HUDEP-2 (cell line): ENCODE results near the gene BCOR.

Experiments
- DNase-seq, 76 experiments: peaks; one replicate each; lab custom pipeline; 2025; ENCODE audit not compliant: unreplicated experiment in 76 of 76; lab: John Stamatoyannopoulos, UW

BCOR gene

DNA sequence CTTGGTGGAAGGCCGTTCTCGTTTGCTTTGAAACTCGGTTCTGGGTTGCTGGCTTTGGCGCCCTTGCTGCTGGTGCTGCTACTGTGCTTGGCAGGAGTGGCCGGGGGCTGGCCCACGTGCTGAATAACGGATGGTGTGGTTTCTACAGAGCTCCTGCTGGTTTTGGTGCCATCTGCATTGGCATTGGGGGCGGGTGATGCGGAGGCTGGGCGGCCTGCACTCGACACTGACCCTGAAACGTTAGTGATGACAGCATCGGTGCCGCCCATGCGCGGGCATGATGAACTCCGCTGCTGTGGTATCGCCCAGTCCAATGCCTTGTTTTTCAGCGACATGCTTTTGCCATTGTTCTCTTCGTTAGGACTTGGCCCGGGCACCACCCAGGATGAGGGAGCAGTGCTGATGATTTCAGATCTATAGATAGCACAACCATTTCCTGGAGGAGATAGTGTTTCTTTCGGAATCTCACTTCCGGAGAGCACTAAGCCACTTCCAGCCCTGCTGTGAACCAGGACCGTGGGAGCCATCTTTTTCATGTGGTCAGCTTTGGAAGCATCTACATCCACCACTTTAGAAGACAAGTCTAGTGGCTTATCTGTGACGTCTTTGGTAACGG lies 24.2 kb downstream of the BCOR start:
- DNase-seq, result no peak

DNA sequence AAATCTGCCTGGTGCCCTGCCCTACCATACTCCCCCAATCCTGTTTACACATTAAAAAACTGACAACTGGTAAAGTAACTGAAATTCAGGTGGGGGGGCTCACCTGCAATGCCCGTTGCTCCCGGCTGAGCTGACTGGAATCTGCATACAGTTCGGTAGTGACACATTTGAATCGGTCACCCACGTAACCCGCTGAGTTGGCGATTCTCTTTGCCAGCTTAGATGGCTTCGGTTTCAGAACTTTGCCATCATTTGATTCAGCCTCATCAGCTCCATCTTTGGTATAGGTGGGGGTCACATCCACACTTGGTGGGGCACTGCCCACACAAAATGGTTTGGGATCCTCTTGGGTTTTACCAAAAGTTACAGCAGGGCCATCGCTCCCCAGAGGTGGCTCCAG lies 25.5 kb downstream of the BCOR start:
- DNase-seq, result no peak

DNA sequence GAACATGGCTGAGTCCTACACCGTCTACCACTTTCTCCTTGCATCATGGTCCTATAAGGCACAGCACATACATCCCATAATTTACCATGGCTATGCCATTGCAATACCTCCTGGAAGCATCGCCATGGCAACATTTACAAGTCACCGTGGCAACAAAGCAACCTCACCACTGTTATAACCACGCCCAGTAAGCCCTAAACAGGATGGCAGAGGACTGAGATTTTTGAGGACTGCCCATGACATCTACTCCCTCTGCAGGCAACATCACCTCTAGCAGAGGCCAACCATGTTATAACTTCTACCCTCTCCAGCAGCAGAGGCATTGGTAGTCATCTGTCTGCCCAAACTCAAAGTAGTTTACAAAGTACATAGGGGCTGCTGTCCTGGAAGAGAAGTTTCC lies 29.7 kb downstream of the BCOR start:
- DNase-seq, result peak in 12 of 76 experiments; percentile 0 to 27 (median 8)

DNA sequence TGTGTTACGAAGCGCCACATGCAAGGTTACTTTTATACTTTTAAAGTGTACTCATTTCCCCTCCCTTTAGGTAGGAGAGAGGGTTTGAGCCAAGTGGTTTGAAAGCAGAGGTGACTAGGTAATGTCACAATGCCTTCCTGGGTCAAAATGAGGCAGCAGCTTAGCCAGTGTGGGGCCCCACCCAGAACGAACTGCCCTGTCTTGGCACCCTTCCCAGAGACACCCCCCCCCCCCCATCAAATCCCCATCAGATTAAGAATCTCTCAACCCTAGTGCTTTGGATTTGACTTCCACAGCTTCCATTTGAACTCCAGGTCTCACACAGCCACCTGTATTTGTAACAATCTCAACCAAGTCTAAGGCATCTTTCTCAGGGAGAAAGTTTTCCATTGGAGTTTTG lies 31.1 kb downstream of the BCOR start:
- peak in 34 of 76 experiments; percentile 0 to 38 (median 6) for DNase-seq

DNA sequence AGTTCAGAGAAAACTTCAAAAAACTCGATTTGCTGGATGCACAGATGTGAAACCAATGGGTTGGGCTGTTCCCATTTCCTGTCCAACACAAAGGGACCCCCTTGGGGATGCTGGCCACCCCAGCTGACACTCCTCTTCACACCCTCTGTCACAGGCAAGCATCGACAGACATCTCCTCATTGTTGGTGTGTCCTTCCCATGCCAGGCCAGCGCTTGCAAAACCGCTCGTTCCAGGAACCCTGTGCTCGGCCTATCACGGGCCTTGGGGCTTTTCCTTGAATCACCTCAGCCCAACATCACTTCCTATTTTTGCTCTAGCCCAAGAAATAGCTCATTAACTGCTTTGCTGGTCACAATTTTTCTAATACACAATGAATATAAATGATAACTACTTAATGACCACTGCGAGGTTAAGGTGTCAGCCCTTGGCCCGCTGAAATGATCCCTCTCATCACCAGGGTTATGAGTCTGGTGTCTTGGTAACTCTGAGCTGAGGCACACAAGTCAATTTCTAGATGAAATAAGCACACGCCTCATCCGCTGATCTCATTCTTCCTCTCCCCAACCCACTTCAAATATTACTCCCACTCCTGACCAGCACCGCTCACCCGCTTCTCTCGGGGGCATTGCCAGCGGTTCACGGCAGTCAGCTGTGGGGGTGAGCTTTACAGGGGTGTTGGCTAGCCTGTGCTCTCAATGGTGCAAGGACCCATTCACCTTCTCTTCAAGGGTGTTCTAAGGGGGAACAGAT lies 32.3 kb downstream of the BCOR start:
- DNase-seq, result no peak

DNA sequence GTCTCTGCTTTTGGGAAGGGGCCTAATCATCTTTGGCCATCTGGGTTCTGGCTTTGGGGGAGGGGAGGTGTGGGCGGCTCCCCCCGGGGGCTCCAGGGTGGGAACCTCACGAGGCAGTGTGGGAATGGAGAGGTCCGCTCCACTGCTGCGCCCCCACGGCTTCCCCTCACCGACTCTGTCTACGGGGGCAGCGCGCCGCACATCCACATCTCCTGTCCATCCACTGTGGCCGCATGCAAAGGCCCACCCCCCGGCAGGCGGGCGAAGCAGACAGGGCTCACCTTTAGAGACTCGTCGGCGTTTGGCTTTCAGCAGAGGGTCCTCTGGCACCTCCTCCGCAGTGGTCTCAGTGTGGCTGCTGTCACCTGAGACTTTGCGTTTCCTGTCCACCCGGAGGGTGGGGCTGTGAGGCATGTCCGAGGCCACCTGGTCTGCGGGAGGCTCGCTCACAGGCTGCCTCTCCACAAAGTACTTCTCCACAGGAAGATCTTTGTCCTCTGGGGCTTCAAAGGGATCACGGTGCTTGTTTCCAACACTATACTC lies 33.6 kb downstream of the BCOR start:
- DNase-seq, result no peak

DNA sequence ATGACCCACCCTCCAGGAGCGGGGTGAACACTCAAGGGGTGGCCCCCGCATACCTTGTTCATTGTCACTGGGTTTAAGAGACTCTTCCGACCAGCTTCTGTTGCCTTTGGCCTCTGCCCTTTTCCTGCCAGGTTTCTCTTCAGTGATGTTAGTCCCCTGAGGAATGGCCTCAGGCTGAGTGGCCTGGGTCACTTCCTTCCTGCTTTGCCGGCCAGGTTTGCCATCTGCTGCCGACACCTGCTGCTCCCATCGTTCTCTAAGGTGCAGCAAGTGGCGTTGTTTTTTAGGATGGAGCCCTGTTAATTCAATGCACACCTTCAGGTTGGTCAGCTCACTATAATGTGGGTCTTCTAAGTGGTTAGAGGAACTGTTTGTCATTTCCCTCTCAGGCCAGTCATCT lies 34.2 kb downstream of the BCOR start:
- no peak for DNase-seq

DNA sequence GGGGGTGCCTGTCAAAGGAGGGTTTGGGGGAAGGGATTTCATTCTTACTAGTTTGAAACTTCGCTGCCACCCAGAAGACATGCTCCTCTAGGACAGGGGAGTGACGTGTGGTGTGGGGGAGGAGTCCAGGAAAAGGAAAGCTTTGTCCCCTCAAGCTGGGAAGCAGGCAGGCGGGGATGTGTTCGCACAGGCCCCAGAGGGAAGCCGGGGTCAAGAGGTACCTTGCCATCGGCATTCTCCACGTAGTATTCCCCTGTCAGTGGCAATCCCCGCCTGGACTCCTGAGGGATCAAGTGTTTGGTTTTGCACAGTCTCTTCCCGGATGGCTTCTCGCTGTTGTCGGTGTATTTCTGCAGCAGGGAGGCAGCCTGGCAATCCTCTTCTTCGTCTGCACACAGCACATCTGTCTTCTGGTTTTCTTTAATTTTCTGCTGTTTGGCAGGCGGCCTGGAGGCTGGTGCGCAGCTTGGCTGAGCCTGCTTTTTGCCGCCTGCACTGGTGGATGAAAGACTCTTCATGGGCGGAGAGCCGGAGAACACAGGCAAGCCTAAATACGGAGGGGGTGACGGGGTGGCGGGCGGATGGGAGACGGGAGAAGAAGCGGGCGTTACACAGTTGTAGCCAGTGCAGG lies 35.1 kb downstream of the BCOR start:
- no peak for DNase-seq

DNA sequence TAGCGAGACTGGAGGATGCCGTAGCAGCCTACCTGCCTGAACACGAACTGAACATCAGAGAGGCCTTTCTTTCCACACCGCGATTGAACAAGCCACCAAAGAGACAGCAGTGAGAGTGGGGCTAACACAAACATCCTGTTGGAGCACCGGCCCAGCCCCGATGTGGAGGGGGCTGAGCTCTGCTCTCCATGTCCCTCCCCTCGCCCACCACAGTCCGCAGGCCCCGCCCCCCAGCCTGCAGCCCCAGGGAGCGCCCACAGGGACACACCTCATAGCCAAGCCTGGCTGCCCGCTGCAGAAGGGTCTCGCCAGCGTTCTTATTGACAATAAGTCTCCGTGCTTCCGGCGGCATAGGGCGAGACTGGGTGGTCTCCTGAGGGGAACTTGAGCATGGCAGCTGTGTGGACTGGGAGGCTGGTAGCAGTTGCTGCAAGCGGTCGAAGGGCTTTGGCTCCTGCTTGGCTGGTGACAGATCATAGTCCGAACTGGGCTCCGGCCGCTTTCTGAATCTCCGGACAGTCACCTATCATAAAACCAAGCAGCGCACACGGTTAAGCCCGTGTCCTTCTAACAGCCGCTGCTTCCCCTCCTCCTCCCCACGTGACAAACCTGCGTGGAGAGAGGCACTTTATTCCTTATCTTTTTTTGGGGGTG lies 35.8 kb downstream of the BCOR start:
- DNase-seq, result no peak

DNA sequence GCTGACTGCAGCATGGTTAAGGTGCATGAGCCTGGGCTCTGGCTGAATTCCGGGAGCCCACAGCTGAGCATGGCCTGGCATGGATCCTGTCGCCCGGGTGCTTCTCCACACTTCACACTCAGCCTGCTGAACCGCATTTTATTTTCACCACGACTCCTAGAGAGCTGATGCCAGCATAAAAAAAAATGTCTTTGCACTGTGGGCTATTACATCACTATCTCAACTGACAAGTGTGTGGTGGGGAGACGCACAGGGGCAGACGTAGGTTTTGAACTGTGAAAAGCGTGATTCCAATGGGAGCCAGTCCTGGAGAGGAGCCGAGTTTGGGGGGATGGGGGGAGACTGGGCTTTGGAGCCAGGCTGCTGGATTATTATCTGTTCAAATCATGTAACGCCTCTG lies 36.8 kb downstream of the BCOR start:
- DNase-seq, result no peak

DNA sequence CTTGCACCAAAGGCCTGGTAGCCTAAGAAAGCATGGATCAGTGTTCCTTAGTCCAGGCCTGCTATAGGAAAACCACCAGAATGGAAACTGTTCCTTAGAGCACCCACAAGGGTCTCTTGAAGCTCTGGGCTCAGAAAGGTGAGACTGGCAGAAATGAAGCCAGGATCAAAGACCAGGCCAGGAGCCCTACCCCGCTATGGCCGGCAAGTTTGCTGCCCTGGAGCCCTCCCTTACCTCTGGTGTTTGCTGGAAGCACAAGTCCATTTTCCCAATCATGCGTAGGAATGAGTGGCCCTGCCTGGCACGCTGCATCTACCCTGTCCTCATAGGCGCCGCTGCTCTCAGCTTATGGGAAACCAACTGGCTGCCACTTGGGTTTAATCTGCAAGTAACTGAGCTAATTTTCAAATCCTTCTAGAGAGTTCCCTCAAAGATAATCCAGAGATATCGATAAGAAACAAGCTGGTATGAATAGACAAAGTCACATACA lies 37.4 kb downstream of the BCOR start:
- no peak for DNase-seq

DNA sequence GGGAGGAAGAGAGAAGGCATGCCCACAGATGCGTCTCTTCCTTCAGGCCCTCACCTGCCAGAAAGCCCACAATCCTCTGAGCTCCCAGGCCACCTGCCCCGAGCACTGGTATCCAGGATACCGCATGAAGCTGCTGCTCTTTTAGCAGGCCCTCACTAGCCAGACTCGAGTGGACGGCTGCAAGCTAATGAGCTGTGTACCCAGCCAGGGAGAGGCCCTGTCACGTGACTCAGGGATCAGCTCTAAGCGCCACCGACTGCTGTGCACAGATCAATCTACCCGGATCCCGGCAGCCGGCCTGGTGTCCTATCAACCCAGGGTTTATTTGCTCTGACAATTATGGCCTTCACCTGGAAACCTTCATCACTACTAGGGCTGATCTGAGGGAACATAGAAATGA lies 39.0 kb downstream of the BCOR start:
- no peak for DNase-seq

DNA sequence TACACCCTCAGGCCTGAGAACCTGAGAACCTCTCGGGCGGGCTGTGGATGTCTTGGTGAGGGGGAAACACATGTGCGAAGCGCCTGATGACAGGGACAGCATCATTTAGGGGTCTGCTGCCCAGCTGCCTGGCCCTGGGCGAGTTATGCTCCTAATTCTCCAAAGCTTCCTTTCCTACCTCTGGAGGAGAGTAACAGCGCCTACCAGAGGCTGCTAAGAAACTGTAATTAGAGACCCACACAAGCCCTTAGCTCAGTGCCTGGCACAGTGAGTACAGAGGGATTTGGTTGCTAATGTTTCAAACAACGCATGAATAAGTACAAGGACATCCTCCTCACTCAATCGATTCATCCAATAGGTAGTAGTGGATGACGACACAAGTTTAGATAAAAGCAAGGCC lies 40.4 kb downstream of the BCOR start:
- DNase-seq, result no peak

DNA sequence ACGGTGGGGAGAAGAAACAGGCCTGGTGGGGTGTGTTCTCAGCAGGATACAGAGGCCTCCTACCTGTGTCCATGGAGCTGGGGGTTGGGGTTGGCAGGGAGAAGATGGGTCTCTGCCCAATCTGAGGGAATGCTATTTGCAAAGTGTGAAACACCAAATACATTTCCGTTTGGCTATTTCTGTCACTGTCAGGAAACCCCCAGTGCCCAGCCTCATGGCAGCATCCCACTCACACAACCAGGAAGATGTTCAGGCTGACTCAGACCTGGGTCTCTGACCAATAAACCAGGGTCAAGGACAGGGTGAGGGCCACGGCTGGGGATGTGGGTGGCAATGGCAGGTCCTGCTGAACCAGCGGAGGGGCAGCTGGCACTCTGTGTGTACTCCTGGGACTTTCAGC lies 41.3 kb downstream of the BCOR start:
- no peak for DNase-seq

DNA sequence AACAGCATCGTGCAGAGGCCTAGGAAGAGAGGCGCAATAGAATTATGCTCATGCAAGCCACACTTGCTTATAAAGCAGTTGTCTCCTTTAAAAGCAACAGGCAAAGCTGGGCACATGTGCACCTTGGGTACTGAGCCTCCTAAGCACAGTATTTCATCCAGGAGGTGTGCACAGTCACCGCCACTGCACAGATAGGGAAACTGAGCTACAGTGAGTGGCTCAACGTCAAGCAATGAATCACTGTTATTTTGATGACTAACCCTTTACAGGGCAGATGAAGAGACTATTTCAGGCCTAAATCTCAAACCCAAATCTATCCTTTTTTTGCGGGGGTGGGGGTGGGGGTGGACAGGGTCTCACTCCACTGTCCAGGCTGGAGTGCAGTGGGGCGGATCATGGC lies 42.3 kb downstream of the BCOR start:
- no peak for DNase-seq

DNA sequence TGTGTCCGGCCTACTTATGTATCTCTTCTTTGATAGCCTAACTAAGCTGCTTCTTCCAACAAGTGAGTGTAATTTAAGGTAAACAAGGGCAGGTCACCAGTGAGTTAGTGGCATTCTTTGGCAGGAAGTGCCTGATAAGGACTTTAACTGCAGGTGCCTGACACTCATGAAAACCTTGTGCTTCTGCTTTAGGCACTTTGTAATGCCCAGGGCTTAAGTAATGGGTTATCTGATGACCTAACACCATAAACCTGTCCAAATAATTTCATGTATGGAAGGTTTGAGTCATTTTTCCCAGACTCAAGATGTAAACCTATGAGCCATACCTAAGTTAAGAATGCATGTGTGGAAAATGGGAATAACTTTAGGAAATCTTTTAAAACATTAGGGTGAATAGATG lies 43.0 kb downstream of the BCOR start:
- DNase-seq, result no peak

DNA sequence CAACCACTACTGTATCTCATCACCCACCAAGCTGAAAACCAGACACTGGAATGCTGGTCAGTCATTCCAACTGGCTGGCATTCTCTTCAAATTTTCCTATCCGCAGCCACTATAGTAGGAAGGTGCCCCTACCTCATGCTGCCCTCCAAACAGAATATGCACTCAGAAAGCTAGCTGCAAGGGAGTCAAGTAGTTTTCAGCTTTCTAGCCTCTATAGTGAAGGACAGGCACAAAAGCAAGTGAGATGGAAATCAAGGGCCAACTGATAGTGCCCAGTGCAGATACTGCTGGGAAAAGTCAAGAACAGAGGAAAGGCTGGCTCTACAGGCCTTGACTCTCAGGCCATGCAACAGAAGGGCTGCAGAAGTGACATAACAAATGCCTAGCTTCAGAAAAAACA lies 47.2 kb downstream of the BCOR start:
- DNase-seq, result no peak

DNA sequence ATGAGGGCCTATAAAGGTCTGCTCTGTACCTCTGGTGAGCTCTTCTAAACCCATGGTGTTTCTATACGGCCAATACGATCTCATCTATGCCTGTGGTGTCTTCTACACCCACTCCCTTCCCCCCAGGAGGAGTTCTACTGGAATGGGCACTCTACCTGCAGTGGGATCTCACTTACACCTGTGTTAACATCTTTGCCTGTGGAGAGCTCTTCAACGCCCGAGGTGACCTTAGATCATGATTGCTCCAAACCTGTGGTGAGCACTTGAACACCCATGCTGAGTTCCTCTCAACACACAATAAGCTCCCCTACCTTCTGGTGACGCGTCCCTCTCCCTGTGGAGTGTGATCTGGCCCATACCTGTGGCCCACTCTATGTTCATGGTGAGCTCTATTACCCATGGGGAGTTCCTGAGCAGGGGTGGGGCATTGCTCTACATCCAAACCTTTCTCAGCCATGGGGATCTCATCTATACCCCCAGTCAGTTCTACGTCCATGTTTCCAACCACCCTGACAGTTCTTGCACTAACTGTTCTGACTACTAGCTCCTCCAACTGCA lies 48.6 kb downstream of the BCOR start:
- no peak for DNase-seq

DNA sequence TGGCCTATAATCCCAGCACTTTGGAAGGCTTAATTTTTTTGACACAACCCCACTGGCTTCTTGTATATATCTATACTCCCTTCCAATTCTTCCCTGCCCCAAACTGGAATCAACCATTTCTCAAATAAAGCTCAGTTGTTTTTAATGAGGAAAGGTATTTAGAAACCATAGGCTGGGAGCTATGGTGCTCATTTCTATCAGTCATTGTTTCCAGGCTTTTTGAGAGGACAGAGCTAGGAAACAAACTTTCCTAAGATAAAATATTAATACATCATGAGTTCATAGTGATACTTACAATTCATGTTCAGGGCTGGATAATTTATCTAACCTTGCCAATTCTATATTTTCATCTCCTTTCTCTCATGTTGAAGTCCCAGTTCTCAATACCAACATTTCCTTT lies 50.3 kb downstream of the BCOR start:
- no peak for DNase-seq

DNA sequence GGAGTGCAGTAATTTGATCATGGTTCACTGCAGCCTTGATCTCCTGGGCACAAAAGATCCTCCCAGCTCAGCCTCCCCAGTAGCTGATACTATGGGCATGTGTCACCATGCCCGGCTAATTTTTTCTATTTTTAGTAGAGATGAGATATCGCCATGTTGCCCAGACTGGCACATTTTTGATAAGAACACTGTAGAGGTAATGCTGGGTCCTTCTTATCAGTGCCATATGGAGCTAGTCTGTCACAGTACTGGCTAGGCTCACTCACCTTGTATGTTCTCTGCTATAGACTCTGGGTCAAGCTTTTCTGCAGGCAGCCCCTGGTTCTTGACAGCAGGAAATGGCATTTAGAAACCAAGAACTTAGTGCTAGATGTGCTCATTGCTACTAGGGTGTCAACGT lies 53.9 kb downstream of the BCOR start:
- DNase-seq, result peak in 61 of 76 experiments; percentile 0 to 78 (median 24)

DNA sequence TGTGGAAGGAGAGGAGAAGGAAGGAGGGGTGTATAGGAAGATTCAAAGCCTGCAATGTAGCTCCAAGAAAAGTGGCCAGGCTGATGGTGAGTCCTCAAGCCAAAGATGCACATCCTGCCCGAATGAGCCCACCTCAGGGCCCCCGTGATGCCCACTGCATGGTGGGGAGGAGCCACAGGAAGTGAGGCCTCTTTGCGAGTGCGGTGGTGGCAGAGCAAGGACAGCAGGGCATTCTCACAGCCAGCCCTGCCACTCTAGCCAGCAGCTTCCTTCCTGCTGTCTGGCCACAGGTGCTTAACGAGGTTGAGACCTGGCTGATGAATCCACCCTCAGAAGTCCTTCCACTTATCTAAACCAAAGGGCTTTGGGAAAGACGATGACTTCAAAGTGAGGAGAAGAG lies 55.8 kb downstream of the BCOR start:
- DNase-seq, result no peak
